Mucosa of descending colon (tissue), 3 donors: ENCODE results near the gene MCC. TPM values are rescaled to one million over a fixed set of nuclear protein-coding genes. Genes with fewer than 3 reads are reported as not detected.
A peak's percentile ranks its signal among the peaks of the same experiment; 100 is the strongest.

Source experiments
- ATAC-seq: fragments of 200-7000 bp; cut with Tn5 transposase; one replicate; pipeline ENCODE4 v1.9.1; 2020; ENCODE audit warnings: mild to moderate bottlenecking, moderate library complexity
- DNase-seq, 3 donors: peaks; one replicate each; pipeline ENCODE4 v3.0.0-alpha.2; 2020
- H3K36me3 ChIP-seq: fragments of 200-600 bp; one replicate; pipeline ENCODE4 v1.8.0; 2021; ENCODE audit warnings: low read depth, mild to moderate bottlenecking
- H3K4me1 ChIP-seq: fragments of 200-600 bp; one replicate; pipeline ENCODE4 v1.8.0; 2021; ENCODE audit warnings: low read depth, mild to moderate bottlenecking
- H3K4me3 ChIP-seq: fragments of 200-600 bp; one replicate; pipeline ENCODE4 v1.8.0; 2021; ENCODE audit warnings: mild to moderate bottlenecking
- H3K9me3 ChIP-seq: fragments of 200-600 bp; one replicate; pipeline ENCODE4 v1.8.0; 2021; ENCODE audit warnings: mild to moderate bottlenecking
- intact Hi-C, 2 donors: fragments of 100-400 bp; cut with DNase I in 1 of 2; cut with micrococcal nuclease in 1 of 2; formaldehyde crosslinking; loops; one replicate each; pipeline versions ENCODE4 v1.11.0 to v1.11.1; 2022; cut with DNase I, micrococcal nuclease
- total RNA-seq, 3 donors: library from RNA; stranded (reverse); fragmentation: NEBNext Ultra II Directional in 2 of 3; extraction: Animal tissue kit (Norgen Biotek cat#: 25700) in 2 of 3; gene quantifications; one replicate each; pipeline versions ENCODE4 v1.2.1 to v1.2.4, GENCODE V29; 2021 to 2023
- TF ChIP-seq, protein P1 (sequence below): fragments of 200-600 bp; IDR thresholded peaks from one replicate; pipeline ENCODE4 v1.8.0; 2022; ENCODE audit warnings: antibody characterized with exemption, mild to moderate bottlenecking
- donor health status: DM: no; HTN: no; CAD: no; lungs with moderate emphysema.
- donor health status: DM: no; HTN: no; CAD: no.
- donor health status: DM: no; HTN: yes; CAD: no.

Gene MCC
- total RNA-seq, 3 donors from 2014 or later = 1.5 to 7.4 (median 4.4) TPM

DNA sequence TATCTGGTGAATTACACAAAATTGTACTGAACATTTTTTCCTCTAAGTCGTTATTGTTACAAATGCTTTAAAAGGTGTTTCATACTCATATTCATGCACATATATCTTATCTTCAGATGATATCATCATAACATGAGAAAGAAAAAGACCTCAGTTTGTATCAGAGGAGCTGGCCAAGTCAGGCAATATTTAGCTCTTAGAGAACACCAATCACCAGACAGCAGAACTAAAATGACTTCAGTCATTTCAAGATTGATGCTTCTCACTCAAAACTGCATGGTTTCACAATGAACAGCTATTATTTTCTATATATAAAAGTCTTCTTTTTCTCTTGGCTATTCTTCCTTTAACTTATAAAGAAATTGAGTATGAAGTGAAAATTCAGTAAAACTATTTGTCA, 98.0 kb downstream of the MCC start:
- TF ChIP-seq, protein P1, sequence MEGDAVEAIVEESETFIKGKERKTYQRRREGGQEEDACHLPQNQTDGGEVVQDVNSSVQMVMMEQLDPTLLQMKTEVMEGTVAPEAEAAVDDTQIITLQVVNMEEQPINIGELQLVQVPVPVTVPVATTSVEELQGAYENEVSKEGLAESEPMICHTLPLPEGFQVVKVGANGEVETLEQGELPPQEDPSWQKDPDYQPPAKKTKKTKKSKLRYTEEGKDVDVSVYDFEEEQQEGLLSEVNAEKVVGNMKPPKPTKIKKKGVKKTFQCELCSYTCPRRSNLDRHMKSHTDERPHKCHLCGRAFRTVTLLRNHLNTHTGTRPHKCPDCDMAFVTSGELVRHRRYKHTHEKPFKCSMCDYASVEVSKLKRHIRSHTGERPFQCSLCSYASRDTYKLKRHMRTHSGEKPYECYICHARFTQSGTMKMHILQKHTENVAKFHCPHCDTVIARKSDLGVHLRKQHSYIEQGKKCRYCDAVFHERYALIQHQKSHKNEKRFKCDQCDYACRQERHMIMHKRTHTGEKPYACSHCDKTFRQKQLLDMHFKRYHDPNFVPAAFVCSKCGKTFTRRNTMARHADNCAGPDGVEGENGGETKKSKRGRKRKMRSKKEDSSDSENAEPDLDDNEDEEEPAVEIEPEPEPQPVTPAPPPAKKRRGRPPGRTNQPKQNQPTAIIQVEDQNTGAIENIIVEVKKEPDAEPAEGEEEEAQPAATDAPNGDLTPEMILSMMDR = no peak
- intact Hi-C loops = no loop called here
- no peak for DNase-seq
- Histone ChIP-seq H3K4me1 (no peaks in the 10 kb centered on the region), H3K4me3 (no peak overlapping the region), H3K36me3 (no peaks in the 10 kb centered on the region), H3K9me3 (no peaks in the 10 kb centered on the region)
- no peak for ATAC-seq

DNA sequence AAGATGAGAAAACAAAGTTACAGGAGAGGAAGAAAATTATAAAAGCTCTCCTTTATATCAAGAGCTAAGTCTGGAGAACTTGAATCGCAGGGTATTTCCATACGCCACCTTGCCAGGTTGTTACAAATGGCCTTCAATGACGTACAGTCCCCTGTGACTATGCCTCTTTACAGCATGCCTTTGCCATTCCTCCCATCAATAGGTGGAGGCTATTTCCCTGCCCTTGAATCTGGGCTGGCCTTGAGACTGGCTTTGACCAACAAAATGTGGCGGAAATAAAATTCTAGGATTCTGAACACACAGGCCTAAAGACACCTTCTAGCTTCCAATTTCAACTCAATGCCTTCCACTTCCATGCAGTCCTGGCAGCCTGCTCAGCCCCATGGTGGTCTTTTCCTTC, 99.1 kb downstream of the MCC start:
- TF ChIP-seq, protein P1 = no peak
- Histone ChIP-seq H3K36me3 (no peaks in the 10 kb centered on the region), H3K4me1 (no peaks in the 10 kb centered on the region), H3K4me3 (no peak overlapping the region), H3K9me3 (no peaks in the 10 kb centered on the region)
- DNase-seq (no peak), ATAC-seq (no peak)
- intact Hi-C loops = no loop called here

DNA sequence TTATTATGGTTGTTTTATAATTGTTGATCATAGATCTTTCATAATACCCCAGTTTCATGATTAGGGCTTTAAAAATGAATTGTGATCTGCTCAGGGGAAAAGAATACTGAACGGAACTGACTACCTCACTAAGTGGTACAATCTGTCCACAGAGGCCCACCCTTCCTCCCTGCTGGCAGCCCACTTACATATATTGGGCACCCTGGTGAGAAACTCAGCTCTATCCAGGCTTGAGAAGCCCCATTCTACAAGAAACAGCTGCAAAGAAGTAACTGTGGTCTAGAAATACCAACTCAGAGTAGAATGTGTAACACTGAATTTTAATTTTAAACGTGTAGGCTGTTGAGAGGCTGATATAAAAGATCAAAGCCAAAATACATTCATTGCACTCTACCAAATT, 100.4 kb downstream of the MCC start:
- Histone ChIP-seq H3K4me3 (no peak overlapping the region), H3K36me3 (no peaks in the 10 kb centered on the region), H3K9me3 (no peaks in the 10 kb centered on the region), H3K4me1 (no peaks in the 10 kb centered on the region)
- TF ChIP-seq, protein P1 = no peak
- no peak for ATAC-seq
- intact Hi-C loops = no loop called here
- no peak for DNase-seq

DNA sequence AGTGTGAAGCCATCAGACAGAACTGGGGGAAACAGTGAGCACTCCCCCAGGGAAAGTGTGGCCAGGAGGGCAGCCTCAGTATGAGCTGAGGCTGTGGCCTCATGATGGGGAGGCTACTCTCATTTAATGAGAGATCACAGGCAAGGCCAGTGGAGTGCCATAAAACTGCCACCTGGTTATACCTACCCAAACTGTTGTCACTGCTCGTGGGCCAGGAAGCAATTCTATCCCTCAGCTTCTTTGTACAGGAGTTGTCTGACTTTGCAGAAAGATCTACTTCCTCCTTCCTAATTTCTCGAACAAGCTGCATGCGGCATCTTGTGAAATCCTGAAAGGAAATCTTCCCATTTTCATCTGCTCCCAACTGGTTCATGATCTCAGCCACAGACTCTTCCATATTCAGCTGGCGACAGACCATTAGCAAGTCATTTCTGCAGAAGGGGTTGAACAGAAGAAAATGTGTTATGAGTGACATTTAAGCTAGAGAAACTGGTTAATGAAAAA, 103.4 kb downstream of the MCC start:
- no peaks in the 10 kb centered on the region for H3K9me3 ChIP-seq
- ATAC-seq (peak; percentile 53), DNase-seq (no peak)
- TF ChIP-seq, protein P1 = no peak
- intact Hi-C loops = loop anchor here in 1 of 2 donors (5.0 kb wide), 1 partner anchor 127 kb away; the partner anchor contains the start of gene YTHDC2
- H3K4me1 ChIP-seq = no peaks in the 10 kb centered on the region
- no peak overlapping the region for H3K4me3 ChIP-seq
- no peaks in the 10 kb centered on the region for H3K36me3 ChIP-seq

DNA sequence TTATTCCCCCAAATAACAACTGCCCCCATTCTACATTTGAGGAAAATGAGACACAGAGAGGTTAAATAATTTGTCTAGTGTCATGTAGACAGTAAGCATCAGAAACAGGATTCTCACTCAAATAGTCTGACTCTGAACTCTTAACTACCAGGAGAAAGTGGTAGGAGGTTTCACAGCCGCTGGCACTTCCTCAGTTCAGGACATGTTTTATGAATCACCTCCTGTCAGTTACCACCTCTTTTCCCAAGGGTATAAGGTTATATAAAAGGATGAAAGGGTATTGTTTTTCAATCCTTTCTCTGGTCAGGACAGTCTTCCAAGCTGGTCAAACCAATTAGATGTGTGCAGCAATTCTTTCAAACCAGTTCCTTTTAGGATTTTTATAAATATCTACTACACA, 105.5 kb downstream of the MCC start:
- Histone ChIP-seq H3K9me3 (no peaks in the 10 kb centered on the region), H3K4me3 (no peak overlapping the region), H3K4me1 (no peaks in the 10 kb centered on the region), H3K36me3 (no peaks in the 10 kb centered on the region)
- DNase-seq (no peak), ATAC-seq (no peak)
- intact Hi-C loops = loop anchor here in 1 of 2 donors (5.0 kb wide), 1 partner anchor 130 kb away; the partner anchor contains the start of gene YTHDC2
- TF ChIP-seq, protein P1 = no peak

DNA sequence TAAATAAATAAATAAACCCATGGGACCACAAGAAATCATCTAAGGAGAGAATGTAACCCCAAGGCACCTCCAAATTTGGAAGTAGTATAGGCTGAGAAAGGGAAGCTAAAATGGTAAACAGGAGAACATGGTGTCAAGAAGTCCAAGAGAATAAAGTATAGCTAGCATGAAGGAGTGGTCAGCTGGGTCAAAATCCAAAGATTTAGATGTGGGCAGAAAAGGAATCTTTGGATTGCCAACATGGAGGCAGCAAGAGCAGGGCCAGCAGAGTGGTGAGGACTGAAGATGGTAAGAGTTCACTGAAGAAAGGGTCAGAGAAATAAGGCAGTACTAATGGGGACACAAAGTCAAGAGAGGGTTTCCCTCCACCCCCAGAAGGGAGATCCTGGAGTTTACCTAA, 106.5 kb downstream of the MCC start:
- intact Hi-C loops = loop anchor here in 1 of 2 donors (5.0 kb wide), 1 partner anchor 131 kb away; the partner anchor contains the start of gene YTHDC2
- Histone ChIP-seq H3K4me1 (no peaks in the 10 kb centered on the region), H3K4me3 (no peak overlapping the region), H3K9me3 (no peaks in the 10 kb centered on the region), H3K36me3 (no peaks in the 10 kb centered on the region)
- TF ChIP-seq, protein P1 = no peak
- no peak for ATAC-seq
- no peak for DNase-seq
